Measurements from ENCODE around the gene ZNF24. TPM values are rescaled to one million over a fixed set of nuclear protein-coding genes. Genes with fewer than 3 reads are reported as not detected.

ZNF24 gene
- polyA plus RNA-seq, 3 donors = 68.6 to 77.8 (median 74.9) TPM

DNA sequence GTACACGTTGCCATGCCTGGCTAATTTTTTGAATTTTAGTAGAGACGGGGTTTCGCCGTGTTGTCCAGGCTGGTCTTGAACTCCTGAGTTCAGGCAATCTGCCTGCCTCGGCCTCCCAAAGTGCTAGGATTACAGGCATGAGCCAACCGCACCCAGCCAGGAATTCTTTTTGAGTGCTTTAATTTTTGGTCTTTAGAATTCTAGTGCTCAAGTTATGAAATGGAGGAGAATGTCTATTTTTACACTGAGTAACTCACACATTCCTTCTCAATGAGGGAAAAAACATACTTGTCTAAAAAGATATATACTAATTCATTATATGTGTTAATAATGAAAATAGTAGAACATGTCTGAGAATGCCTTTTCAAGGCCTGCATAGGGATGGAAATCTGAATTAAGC is 24.4 kb upstream of the ZNF24 start:
- no peak for DNase-seq

DNA sequence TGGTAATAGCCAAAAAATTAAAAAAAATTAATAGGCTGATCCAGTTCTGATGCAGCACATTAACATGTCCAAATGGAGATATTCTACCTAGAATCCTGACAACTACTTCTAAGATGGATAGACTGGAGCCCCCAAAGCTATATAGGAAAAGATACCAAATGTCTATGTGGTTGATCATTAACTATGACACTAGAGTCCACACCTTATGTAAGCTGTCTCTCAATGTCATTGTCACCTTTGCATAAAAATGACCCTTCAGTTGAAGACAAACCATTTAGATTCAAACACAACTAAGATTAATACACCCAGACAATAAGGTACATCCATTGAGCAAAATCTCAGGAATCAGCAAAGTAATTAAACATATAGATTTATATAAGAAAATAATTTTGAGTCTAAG is 18.3 kb upstream of the ZNF24 start:
- DNase-seq = no peak

DNA sequence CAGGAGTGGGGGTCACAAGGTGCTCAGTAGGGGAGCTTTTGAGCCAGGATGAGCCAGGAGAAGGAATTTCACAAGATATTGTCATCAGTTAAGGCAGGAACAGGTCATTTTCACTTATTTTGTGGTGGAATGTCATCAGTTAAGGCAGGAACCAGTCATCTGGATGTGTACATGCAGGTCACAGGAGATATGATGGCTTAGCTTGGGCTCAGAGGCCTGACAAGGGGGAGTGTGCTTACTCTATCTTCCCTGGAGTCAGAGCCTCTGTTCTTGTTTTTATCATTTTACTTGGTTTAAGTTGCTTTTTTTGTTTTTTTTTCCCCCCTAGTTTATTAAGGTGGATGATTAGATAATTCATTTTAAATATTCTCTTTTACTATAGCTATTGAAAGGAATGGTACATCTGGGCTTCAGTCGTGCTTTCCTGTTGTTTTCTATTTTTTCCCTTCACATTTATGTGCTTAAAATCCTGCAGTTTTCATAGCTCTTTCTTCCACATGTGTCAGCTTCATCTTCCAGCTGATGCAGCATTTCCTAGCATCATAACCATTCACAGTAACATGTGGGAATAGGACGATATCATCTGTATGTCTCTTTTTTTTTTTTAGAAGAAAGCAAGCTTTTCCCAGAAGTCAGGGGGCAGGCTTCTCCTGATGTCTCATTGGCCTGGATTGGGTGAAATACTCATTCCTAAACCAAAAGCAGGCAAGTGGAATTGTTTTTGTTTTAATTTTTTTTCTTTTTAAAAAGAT is 17.5 kb upstream of the ZNF24 start:
- DNase-seq = no peak

DNA sequence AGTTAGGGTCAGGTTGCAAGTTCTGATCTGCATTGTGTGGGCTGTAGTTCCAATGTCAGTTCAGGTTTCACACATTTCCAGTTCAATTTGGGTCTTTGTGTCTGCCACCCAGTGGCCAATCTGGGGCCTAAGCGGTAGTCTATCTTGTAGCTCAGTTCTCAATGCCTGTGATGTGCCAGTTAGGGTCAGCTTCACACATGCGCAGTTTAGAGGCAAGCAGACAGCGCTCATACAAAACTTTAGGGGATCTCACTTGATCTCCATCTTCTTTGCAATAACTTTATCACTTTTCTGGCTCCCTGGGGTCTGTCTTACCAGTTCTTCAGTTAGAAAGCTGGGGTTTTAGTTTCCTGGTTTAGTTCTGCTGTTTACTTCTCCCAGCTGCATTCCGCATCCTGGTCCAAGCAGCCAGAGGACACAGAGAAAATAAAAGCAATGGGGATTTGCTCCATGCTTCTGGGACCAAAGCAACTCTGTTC is 11.0 kb upstream of the ZNF24 start:
- DNase-seq = peak; percentile 86

DNA sequence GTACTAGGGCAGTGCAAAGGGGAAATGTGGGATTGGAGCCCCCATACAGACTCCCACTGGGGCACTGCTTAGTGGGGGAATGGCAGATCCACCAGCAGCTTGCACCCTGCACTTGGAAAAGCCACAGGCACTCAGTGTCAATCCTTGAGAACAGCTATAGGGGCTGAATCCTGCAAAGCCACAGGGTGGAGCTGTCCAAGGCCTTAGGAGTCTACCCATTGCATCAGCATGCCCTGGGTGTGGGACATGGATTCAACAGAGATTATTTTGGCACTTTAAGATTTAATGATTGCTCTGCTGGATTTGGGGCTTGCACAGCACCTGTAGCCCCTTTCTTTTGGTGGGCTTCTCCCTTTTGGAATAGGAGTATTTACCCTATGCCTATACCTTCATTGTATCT is 8.6 kb upstream of the ZNF24 start:
- no peak for DNase-seq

DNA sequence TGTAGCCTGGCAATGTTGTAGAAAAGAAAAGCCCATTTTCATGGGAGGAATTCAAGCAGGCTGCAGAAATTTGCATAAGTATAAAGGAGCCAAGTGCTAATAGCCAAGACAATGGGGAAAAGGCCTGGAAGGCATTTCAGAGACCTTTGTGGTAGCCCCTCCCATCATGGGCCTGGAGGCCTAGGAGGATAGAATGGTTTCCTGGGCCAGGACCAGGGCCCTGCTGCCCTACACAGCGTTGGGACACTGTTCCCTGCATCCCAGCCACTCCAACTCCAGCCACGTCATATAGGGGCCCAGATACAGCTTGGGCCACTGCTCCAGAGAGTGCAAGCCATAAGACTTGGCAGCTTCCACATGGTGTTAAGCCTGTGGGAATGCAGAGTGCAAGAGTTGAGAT is 8.1 kb upstream of the ZNF24 start:
- DNase-seq = no peak

DNA sequence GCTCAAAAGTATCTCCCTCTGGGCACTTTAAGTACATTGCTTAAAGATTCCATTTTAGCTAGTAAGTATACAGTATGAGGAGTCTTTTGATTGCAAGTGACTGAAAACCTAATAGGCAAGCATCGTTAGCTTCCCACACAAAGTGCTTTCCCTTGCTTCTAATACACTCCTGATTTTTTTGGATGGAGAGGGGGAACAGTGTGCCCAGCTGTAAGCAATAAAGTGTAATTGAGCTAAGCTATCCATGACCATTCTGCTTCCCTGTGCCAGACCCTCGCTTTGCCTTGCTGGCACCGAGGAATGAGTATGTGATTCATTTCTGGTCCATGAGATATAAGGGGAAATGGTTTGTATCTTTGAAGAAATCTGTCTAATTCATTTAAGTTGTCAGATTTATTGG is 3.8 kb upstream of the ZNF24 start:
- peak; percentile 7 for DNase-seq

DNA sequence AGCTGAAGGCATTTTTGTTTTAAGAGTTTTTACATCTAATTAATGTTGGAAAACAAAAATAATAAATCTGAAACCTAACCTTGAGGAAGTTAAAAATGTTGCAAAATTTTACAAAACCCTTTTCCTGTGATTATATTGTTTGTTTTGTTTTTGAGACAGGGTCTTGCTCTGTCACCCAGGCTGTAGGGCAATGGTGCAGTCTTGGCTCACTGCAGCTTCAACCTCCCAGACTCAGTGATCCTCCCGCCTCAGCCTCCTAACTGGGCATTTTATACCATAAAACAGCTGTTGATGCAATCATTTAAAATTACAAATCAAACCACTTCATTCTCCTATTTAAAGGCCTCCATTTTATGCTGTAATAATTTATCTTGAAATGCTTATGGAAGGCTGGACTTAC is 1.7 kb upstream of the ZNF24 start:
- DNase-seq = no peak

DNA sequence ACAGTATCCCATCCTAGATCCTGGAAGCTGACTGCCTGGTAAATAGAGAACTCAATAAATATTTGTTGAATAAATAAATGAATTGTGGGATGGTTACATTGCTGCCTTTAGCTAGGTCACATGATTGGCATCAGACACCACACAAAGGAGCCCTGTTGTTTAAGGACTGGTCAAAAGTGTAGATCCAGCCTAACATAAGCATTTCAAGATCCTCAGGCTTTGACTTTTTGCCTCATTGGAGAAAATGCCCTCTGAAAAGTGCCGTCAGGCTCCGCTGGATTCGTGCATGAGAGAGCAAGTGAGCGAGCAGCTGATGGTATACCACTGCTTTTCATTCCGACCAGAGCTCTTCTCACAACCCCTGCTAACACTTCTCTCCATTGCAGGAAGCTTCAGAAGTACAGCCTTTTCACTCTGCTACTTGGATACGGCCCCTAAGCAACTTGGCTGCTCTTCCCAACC is 1.3 kb upstream of the ZNF24 start:
- peak; percentile 71 for DNase-seq

DNA sequence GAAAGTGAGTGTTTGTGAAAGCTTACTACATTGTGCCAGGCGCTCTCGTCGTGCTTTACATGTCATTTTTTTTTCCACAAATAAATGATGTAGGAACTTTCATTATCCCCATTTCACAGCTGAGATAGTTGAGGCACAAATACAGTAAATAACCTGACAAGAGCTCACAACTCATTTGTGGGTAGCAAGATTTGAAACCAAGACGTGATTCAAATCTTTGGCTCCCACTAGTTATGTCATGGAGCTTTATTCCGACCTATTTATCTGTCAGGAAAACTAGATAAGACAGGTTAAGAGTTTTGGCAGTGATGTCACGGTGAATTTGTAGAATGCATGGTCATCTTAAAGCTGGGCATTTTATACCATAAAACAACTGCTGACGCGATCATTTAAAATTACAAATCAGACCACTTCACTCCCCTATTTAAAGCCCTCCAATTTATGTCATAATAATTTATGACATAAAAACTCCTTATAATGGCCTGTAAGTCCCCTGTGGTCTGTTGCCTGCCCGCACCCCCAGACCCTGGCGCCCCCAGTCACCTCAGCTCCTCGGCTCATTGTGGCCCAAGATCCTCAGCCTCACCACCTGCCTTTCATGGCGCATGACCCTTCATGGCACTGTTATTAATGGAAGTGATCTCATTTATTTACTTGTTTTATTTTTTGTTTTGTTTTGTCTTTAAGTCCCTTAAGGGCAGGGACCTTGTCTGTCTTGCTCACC is 678 bp upstream of the ZNF24 start:
- peak; percentile 17 for DNase-seq

DNA sequence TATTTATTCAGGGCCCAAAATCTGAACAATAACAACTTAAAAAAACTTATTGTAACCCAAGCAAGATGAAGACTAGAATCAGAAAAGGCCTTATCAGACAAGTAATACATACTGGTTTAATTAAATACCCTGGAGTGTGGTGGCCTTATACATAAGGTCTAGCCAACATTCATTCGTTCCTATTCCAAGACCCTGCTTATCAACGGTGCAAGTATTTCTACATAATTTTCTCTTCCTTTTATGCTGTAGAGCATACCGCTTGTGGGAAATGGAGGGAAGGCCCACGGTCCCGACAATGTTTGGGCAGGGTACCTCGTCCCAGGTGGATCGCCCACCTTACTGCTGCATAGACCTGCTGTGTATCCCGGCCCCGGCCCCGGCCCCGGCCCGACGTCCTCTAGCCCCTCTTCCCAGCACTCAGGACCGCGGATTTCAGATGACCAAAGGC is 708 bp downstream of the ZNF24 start:
- peak; percentile 1 for DNase-seq

DNA sequence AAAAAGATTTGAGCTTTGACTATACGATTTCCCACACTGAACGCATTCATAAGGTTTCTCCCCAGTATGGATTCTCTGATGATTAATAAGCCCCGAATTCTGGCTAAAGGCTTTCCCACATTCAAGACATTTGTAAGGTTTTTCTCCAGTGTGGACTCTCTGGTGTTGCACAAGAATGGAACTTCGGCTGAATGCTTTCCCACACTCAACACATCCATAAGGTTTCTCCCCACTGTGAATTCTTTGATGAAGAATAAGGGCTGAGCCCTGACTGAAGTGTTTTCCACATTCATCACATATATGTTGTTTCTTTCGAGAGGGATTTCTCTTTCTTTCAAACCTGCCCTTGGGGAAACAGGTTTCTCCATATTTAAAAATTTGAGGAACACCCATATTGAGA is 6.9 kb downstream of the ZNF24 start:
- no peak for DNase-seq

DNA sequence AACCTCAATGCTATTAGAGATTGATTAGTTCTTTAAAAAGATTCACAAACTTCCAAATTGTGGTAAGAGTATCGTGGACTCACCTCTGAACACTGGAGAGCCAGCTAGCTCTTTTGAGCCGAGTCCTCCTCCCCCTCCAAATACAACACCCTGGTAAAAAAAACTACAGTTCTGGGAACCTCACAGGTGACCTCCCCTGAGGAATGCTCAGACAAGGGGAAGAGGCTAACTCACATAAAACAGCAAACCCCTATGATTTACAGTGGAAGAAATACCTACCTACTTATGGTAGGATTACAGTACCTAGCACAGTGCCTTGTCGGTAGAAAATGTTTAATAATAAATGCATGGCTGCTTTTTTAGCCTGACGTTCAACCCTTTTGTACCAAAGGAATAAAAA is 8.4 kb downstream of the ZNF24 start:
- DNase-seq = peak; percentile 45

DNA sequence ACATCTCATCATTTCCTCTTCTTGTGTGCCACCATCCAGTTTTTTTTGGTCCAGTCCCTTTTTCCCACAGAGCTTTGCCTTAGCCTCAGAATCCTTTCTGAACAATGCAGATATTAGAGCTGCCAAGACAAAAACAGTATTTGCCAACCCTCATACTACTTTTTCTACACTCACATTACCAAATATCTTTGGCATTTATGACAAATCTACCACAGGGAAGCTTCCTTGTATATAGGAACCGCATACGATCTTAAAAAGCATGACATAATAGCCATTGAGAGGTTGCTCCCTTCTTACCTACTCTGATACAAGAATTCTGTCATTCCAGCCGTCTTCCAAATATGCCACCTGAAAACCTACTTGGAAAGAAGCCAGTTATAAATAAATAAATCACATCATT is 9.4 kb downstream of the ZNF24 start:
- DNase-seq = no peak

DNA sequence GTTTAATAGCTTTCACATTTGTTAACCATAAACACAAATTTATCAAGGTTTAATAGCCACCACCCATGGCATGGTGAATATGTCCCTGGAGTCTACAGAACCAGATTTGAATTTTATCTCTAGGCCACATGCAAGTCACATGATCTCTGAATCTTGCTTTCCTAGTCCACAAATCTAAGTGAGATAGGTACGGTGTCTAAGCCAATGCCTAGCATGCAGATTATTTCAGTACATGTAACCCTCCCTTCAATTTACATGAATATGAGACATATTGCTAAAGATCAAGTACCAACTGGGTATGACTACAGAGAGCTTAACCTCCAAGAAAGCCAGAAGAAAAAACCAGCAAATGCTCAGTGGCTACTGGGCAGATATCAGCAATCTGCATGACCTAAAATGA is 10.0 kb downstream of the ZNF24 start:
- no peak for DNase-seq

DNA sequence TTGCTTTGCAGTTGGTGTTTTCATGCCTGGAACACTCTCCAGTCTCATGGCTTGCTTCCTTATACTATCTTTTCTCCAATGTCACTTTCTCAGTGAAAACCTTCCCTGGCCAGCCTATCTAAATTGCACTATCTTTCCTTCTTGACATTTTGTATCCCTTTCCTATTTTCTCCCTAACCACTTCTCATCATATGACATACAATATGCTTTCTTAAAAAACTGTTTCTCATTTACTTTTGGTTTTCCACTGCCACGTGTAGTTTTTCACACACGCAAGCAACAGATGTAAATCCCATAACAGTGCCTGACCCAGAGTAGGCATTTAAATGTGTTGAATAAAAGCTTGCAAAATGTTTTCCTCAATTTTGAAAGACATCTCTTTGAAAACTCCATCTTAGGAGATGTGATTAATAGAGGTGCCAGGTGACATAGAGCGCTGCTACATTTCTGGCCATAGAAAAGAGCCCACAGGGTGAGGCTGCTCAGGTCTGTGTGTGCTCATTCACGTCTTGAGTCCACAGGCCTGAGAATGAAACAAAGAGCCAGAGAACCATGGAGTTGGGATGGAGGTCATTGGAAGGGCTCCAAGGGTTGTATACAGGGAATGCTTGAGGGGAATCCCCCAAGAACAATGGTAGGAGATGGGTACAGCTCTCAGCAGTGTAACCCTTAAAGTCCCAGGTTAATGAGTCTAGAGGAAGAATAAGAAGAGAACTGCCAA is 12.7 kb downstream of the ZNF24 start:
- DNase-seq = no peak

DNA sequence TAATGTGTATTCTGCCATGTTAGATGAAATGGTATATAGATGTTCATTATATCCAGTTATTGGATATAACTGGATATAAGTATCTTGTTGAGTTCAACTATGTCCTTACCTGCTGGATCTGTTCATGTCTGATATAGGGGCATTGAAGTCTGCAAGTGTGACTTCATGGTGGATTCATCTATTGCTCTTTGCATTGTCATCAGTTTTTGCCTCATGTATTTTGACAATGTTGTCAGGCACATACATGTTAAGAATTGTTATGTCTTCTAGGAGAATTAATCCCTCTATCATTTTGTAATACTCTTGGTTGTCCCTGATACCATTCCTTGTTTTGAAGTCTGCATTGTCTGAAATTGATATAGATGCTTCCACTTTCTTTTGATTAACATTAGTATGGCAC is 15.4 kb downstream of the ZNF24 start:
- no peak for DNase-seq

DNA sequence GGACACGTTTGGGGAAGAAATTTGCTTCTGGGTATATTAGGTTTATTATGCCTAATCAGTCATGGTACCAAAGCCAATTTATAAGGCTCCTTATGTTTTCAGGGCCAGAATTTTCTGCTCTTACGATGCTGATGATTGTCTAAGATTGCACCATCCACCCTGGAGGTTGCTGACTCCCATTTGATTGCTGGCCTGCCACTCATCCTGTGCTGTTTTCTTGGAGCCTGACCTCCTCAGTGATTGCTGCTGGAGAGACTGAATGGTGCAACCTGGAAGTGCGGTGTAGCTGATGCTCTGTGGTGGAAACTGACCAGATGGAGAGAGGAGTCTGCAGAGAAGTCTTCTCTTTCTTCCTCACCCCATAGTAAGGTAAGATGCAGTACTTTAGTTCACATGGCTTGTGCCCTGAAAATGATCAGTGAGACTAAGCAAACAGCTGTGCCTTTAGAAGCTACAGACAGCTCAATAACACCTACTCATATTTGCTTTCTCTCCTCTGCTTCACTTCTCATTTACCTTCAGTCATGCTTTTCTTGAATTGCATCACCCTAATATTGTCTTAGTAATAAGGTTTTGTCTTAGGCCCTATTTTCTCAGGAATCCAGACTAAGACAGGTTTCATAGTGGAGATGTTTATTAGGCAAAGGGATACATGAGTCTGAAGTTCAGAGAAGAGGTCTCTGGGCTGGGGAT is 17.4 kb downstream of the ZNF24 start:
- no peak for DNase-seq

DNA sequence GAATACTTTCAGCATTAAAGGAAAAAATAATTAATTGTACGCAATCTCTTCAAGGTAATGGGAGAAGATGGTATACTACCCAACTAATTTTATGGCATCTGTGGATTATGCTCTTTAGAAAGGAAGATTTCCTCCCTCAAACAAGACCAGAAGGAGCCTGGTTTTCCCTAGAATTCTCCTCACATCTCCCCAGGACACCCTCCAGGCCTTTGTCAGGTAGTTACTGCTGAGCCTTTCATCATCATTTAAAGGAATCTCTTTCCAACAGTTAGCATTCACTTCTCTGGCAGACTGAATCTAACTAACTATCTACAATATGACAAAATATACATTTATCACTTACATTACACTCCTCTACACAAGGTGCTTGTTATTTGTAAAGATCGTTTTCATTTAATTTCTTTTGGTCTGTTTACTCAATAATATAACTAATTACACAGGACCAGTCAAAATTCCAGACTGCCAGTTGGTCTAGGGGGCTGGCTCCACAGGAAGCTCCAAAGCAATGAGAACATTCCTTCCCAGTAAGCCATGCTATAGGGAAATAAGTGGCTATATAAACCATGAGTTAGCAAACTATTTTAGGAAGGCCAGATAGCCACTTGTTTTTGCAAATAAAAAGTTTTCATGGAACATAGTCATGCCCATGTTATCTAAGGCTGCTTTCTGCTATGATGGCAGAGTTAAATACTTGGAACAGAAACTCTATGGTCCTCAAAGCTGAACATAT is 19.1 kb downstream of the ZNF24 start:
- no peak for DNase-seq

DNA sequence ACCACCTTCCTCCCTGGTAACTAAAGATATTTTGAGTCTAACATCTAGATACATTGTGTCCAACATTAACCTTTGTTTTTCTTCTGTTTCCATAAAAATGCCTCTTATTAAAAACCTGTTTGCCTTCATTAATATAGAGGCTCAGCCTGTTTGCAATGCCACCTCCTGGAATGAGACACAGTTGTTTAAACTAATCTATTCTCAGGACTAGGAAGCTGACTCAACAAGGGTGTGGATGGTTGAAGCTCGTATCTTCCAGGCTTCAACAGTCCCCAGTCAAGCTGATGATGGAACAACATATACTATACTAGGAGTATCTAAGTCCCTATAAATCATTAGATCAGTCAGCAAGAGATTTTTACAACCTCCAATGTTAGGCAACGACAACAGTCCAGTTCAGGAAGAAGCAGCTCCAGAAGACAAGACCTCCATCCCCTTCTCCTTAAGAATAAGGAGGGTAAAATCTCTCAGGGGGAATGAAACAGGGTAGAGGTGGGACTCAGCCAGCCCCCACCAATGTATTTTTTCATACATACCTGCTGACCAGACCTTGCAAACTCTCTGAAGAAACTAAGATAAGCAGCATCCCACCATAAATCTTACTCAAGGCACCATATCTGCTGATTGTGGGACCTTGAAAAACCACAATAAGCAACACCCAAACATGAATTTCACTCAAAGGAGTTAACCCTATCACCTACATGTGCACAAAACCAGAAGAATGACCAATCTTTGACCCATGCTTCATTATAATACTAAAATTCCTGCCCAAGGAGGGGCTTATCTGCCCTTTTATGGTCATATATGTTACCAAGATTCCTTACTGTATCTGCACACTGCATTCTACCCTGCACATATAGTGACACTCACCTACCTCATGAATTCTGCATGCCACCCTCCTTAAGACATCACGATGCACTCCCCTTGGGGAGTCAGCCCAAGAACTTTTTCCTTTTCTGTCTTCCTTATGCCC is 21.4 kb downstream of the ZNF24 start:
- no peak for DNase-seq
